ENCODE data around the gene MYH11. TPM values are rescaled to one million over a fixed set of nuclear protein-coding genes. Genes with fewer than 3 reads are reported as not detected.

Gene MYH11
- polyA plus RNA-seq, 3 donors: 0.06 TPM; not detected in 2

GRCh38 chr16:15811481-15812400, 45.1 kb downstream of the MYH11 start:
- H3K4me1 Mint-ChIP-seq: peaks cover 6% of the 10 kb centered on the region
- H3K9ac ChIP-seq (ENCODE audit: insufficient read depth, low read length, poor library complexity, severe bottlenecking): no peak overlapping the region
- no peaks in the 10 kb centered on the region for H3K36me3 Mint-ChIP-seq
- no peak overlapping the region for H3K27ac ChIP-seq (ENCODE audit: low read depth in 1 of 2, low read length in 2 of 2)
- no peak overlapping the region for H3K4me2 ChIP-seq (replicated peaks; ENCODE audit: extremely low read depth, low read length, poor library complexity, severe bottlenecking)
- TF ChIP-seq CTCF (IDR thresholded peaks at IDR 0.05): no peak
- no peak for DNase-seq
- no peaks in the 10 kb centered on the region for H3K36me3 ChIP-seq (replicated peaks in 1 of 2; ENCODE audit: control insufficient read depth in 1 of 2, insufficient read depth in 2 of 2, low read length in 2 of 2)
- no peak overlapping the region for H3K27ac Mint-ChIP-seq
- no peaks in the 10 kb centered on the region for H3K4me1 ChIP-seq (ENCODE audit: control insufficient read depth in 1 of 2, insufficient read depth in 2 of 2, low read length in 2 of 2)
- H4K20me1 ChIP-seq (ENCODE audit: insufficient read depth, low read length): no peaks in the 10 kb centered on the region
- peaks cover 1 to 10% (median 3%) of the 10 kb centered on the region in 3 donors for H3K27me3 Mint-ChIP-seq (ENCODE audit: low read depth in 3 of 3)
- H2AFZ ChIP-seq (ENCODE audit: insufficient read depth, low read depth, low read length, poor library complexity, severe bottlenecking): no peak overlapping the region
- 57% methylated on average over 9 of the region's 13 CpGs for WGBS (ENCODE audit: insufficient coverage)
- peaks cover 4 to 8% of the 10 kb centered on the region in 2 donors for H3K9me3 ChIP-seq (replicated peaks in 1 of 2; ENCODE audit: control insufficient read depth in 1 of 2, insufficient read depth in 1 of 2, low read length in 2 of 2)
- no peak overlapping the region for H3K4me3 ChIP-seq (replicated peaks in 1 of 3; ENCODE audit: low read depth in 2 of 3, low read length in 3 of 3)
- no peaks in the 10 kb centered on the region for H3K79me2 ChIP-seq (ENCODE audit: insufficient read depth, low read length)
- intact Hi-C loops (cut with micrococcal nuclease): no loop called here
- no peaks in the 10 kb centered on the region for H3K27me3 ChIP-seq (ENCODE audit: control insufficient read depth in 2 of 2, insufficient read depth in 2 of 2, low read length in 2 of 2)
- no peak overlapping the region for H3K4me3 Mint-ChIP-seq
- H3K9me3 Mint-ChIP-seq: peaks cover 7 to 19% (median 15%) of the 10 kb centered on the region in 7 donors

GRCh38 chr16:15810949-15811348, 45.9 kb downstream of the MYH11 start:
- Histone ChIP-seq H3K9me3 (replicated peaks in 1 of 2; ENCODE audit: control insufficient read depth in 1 of 2, insufficient read depth in 1 of 2, low read length in 2 of 2) (peaks cover 1 to 4% of the 10 kb centered on the region in 2 donors), H3K4me3 (replicated peaks in 1 of 3; ENCODE audit: low read depth in 2 of 3, low read length in 3 of 3) (no peak overlapping the region), H3K4me2 (replicated peaks; ENCODE audit: extremely low read depth, low read length, poor library complexity, severe bottlenecking) (no peak overlapping the region), H2AFZ (ENCODE audit: insufficient read depth, low read depth, low read length, poor library complexity, severe bottlenecking) (no peak overlapping the region), H3K36me3 (replicated peaks in 1 of 2; ENCODE audit: control insufficient read depth in 1 of 2, insufficient read depth in 2 of 2, low read length in 2 of 2) (no peaks in the 10 kb centered on the region), H3K4me1 (ENCODE audit: control insufficient read depth in 1 of 2, insufficient read depth in 2 of 2, low read length in 2 of 2) (no peaks in the 10 kb centered on the region), H3K9ac (ENCODE audit: insufficient read depth, low read length, poor library complexity, severe bottlenecking) (no peak overlapping the region), H4K20me1 (ENCODE audit: insufficient read depth, low read length) (no peaks in the 10 kb centered on the region), H3K79me2 (ENCODE audit: insufficient read depth, low read length) (no peaks in the 10 kb centered on the region), H3K27me3 (ENCODE audit: control insufficient read depth in 2 of 2, insufficient read depth in 2 of 2, low read length in 2 of 2) (no peaks in the 10 kb centered on the region), H3K27ac (ENCODE audit: low read depth in 1 of 2, low read length in 2 of 2) (no peak overlapping the region)
- H3K27ac Mint-ChIP-seq: no peak overlapping the region
- DNase-seq: no peak
- no peak for TF ChIP-seq CTCF (IDR thresholded peaks at IDR 0.05)
- H3K4me1 Mint-ChIP-seq: peaks cover 6% of the 10 kb centered on the region
- intact Hi-C loops (cut with micrococcal nuclease): no loop called here
- peaks cover 1 to 11% (median 8%) of the 10 kb centered on the region in 7 donors for H3K9me3 Mint-ChIP-seq
- no peaks in the 10 kb centered on the region for H3K36me3 Mint-ChIP-seq
- no peak overlapping the region for H3K4me3 Mint-ChIP-seq
- no CpG with 5 or more reads among the region's 3 CpGs for WGBS (ENCODE audit: insufficient coverage)
- peaks cover 1 to 9% (median 3%) of the 10 kb centered on the region in 3 donors for H3K27me3 Mint-ChIP-seq (ENCODE audit: low read depth in 3 of 3)
